A549 (cell line): ENCODE data around the gene TMEM255B. TPM values are rescaled to one million over a fixed set of nuclear protein-coding genes. Genes with fewer than 3 reads are reported as not detected.

ENCODE experiments used
- ATAC-seq, 2 experiments: fragments of 200-7000 bp in 1 of 2; fragments of >200 bp in 1 of 2; cut with Nextera tagmentation in 1 of 2; cut with Tn5 transposase in 1 of 2; 3 replicates each; pipeline versions ENCODE4 v1.8.0 to v1.9.1; 2018 to 2020; ENCODE audit warnings: mild to moderate bottlenecking in 1 of 2, moderate library complexity in 1 of 2
- CTCF ChIA-PET: fragments of 300-600 bp; sonication (Branson Sonifier 250); formaldehyde crosslinking; extraction: SDS; loops from one replicate; lab custom pipeline; 2021; ENCODE audit warnings: antibody characterized with exemption, inconsistent platforms; lab: Yijun Ruan, JAX
- POLR2A ChIA-PET: fragments of 350-600 bp; formaldehyde crosslinking; extraction: SDS; loops from one replicate; lab custom pipeline; 2021; ENCODE audit warnings: antibody characterized with exemption, inconsistent platforms; lab: Yijun Ruan, JAX
- DNase-seq, 2 experiments: peaks; one replicate each; pipeline versions ENCODE4 v3.0.0 to v3.0.0-alpha.2; 2011 to 2016; ENCODE audit warnings: low read depth in 1 of 2, low spot score in 1 of 2
- FAIRE-seq: peaks from 2 replicates; lab custom pipeline; 2011; peaks lifted over from hg19 to GRCh38; lab: Jason Lieb, UNC
- H3K27ac ChIP-seq, 2 experiments: fragments of >200 bp; sonication (Bioruptor Twin); formaldehyde crosslinking; 3 replicates each; pipeline ENCODE4 v1.5.1; 2016 to 2017
- H3K4me1 ChIP-seq: fragments of >200 bp; sonication (Bioruptor Twin); formaldehyde crosslinking; 3 replicates; pipeline ENCODE4 v1.6.1; 2016
- H3K4me2 ChIP-seq: fragments of >200 bp; sonication (Bioruptor Twin); formaldehyde crosslinking; 3 replicates; pipeline ENCODE4 v1.6.1; 2016
- H3K4me3 ChIP-seq: fragments of >200 bp; sonication (Bioruptor Twin); formaldehyde crosslinking; 3 replicates; pipeline ENCODE4 v1.5.1; 2016
- H3K9me3 ChIP-seq: fragments of >200 bp; sonication (Bioruptor Twin); formaldehyde crosslinking; 3 replicates; pipeline ENCODE4 v1.6.1; 2016
- ATOH8 ChIP-seq: fragments of 250-450 bp; sonication (Bioruptor Pico); IDR thresholded peaks from 2 replicates; pipeline ENCODE4 v1.5.0; 2020; ENCODE audit warnings: low read depth, mild to moderate bottlenecking, moderate library complexity
- CBX8 ChIP-seq: fragments of 200-600 bp; sonication (generic); IDR thresholded peaks from 2 replicates; pipeline ENCODE4 v1.6.1; 2016
- CEBPB ChIP-seq, 2 experiments: fragments of >200 bp in 1 of 2; sonication (Bioruptor Twin) in 1 of 2; formaldehyde crosslinking in 1 of 2; IDR thresholded peaks; 2 replicates each; pipeline ENCODE4 v1.6.1; 2012 to 2016
- EP300 ChIP-seq, 2 experiments: fragments of >200 bp; sonication (Bioruptor Twin); formaldehyde crosslinking; IDR thresholded peaks; 2 replicates in 1 of 2; 3 replicates in 1 of 2; pipeline ENCODE4 v1.6.1; 2016 to 2017
- FOSL2 ChIP-seq, 2 experiments: fragments of 450-650 bp in 1 of 2; fragments of >200 bp in 1 of 2; sonication (Bioruptor Twin) in 1 of 2; formaldehyde crosslinking; IDR thresholded peaks; 2 replicates each; pipeline versions ENCODE4 v1.5.0 to v1.6.1; 2016 to 2020; ENCODE audit warnings: mild to moderate bottlenecking in 1 of 2, moderate library complexity in 1 of 2
- FOXS1 ChIP-seq: fragments of 250-450 bp; sonication (Bioruptor Pico); IDR thresholded peaks from 2 replicates; pipeline ENCODE4 v1.5.0; 2020; ENCODE audit warnings: mild to moderate bottlenecking, moderate library complexity
- GATA3 ChIP-seq: IDR thresholded peaks from 2 replicates; pipeline ENCODE4 v1.6.1; 2012; ENCODE audit warnings: borderline replicate concordance
- HOXB5 ChIP-seq: fragments of 250-450 bp; sonication (Bioruptor Pico); IDR thresholded peaks from 2 replicates; pipeline ENCODE4 v1.5.0; 2020; ENCODE audit warnings: mild to moderate bottlenecking, moderate library complexity
- KDM1A ChIP-seq: fragments of 200-600 bp; sonication (generic); IDR thresholded peaks from 2 replicates; pipeline ENCODE4 v1.6.1; 2016; ENCODE audit warnings: low read depth, mild to moderate bottlenecking
- KDM5A ChIP-seq: fragments of 200-600 bp; sonication (generic); IDR thresholded peaks from 2 replicates; pipeline ENCODE4 v1.6.1; 2016; ENCODE audit warnings: antibody characterized with exemption, mild to moderate bottlenecking
- MAX ChIP-seq: IDR thresholded peaks from 2 replicates; pipeline ENCODE4 v1.6.1; 2012
- MYC ChIP-seq: IDR thresholded peaks from 2 replicates; pipeline ENCODE4 v1.6.1; 2012; ENCODE audit warnings: mild to moderate bottlenecking, inconsistent platforms, low read length, improper control_type of control experiment, borderline replicate concordance
- PHF8 ChIP-seq: fragments of 200-600 bp; sonication (generic); IDR thresholded peaks from 2 replicates; pipeline ENCODE4 v1.6.1; 2016; ENCODE audit warnings: low read depth, mild to moderate bottlenecking, antibody characterized with exemption, moderate library complexity, borderline replicate concordance
- RARB ChIP-seq: fragments of 250-450 bp; sonication (Bioruptor Pico); IDR thresholded peaks from 2 replicates; pipeline ENCODE4 v1.8.0; 2021; ENCODE audit warnings: mild to moderate bottlenecking, moderate library complexity
- REST ChIP-seq: fragments of 200-600 bp; sonication (generic); IDR thresholded peaks from 2 replicates; pipeline ENCODE4 v1.6.1; 2016; ENCODE audit warnings: antibody characterized with exemption, mild to moderate bottlenecking, moderate library complexity
- RNF2 ChIP-seq: fragments of 200-600 bp; sonication (generic); IDR thresholded peaks from 2 replicates; pipeline ENCODE4 v1.6.1; 2016; ENCODE audit warnings: low read depth, mild to moderate bottlenecking, antibody characterized with exemption, moderate library complexity, borderline replicate concordance
- SMC3 ChIP-seq: fragments of >200 bp; sonication (Bioruptor Twin); formaldehyde crosslinking; IDR thresholded peaks from 3 replicates; pipeline ENCODE4 v1.6.1; 2018; ENCODE audit warnings: inconsistent platforms
- TFCP2L1 ChIP-seq: fragments of 250-450 bp; sonication (Bioruptor Pico); IDR thresholded peaks from 2 replicates; pipeline ENCODE4 v1.5.0; 2021; ENCODE audit warnings: mild to moderate bottlenecking
- ZC3H11A ChIP-seq: fragments of 450-650 bp; IDR thresholded peaks from 2 replicates; pipeline ENCODE4 v1.6.1; 2014; ENCODE audit warnings: antibody characterized with exemption, mild to moderate bottlenecking
- WGBS: methylation state at CpG from one replicate; pipeline ENCODE4 v1.1.6; 2017; ENCODE audit errors: missing lambda C conversion rate; 5-methylcytosine and 5-hydroxymethylcytosine counted together
- polyA plus RNA-seq, 4 experiments: library from polyadenylated mRNA; depleted of rRNA in 3 of 4; stranded (reverse); fragments of >200 nt; fragmentation: RNase III in 1 of 4; extraction: RNeasy Plus Mini Kit Qiagen cat#74134 plus additional on column Dnase treatment in 1 of 4; gene quantifications; 2 replicates in 3 of 4; 3 replicates in 1 of 4; pipeline ENCODE4 v1.2.3, GENCODE V29; 2011 to 2017
- TF ChIP-seq, protein P1 (sequence below): fragments of >200 bp; sonication (Bioruptor Twin); formaldehyde crosslinking; IDR thresholded peaks from 3 replicates; pipeline ENCODE4 v1.6.1; 2016
- TF ChIP-seq, protein P2 (sequence below): fragments of >200 bp; sonication (Bioruptor Twin); formaldehyde crosslinking; IDR thresholded peaks from 3 replicates; pipeline ENCODE4 v1.5.1; 2016
- TF ChIP-seq, protein P3 (sequence below): fragments of >200 bp; sonication (Bioruptor Twin); formaldehyde crosslinking; IDR thresholded peaks from 2 replicates; pipeline ENCODE4 v1.6.1; 2016

TMEM255B gene
- polyA plus RNA-seq, 2 of the 4 experiments (the other 2 are of a cell fraction) = 0.54 to 1.1 TPM

DNA sequence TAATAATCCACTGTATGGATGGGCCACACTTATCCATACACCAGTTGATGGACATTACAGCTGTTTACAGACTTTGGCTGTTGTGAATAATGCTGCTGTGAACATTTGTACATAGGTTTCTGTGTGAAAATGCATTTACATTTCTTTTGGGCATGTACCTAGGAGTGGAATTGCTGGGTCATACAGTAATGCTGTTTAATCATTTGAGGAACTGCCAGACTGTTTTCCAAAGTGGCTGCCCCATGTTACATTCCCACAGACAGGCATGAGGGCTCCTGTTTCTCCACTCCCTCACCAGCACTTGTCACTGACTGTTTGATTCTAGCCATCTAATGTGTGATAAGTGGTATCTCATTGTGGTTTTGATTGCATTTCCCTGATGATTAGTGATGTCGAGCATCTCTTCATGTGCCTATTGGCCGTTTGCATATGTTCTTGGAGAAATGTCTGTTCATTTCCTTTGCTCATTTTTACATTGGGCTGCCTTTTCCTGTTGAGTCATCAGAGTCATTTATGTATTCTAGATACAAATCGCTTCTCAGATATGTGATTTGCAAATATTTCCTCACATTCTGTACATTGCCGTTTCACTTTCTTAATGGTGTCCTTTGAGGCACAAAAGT, 12.8 kb downstream of the TMEM255B start:
- ChIA-PET POLR2A (no interaction called here), CTCF (no interaction called here)
- Histone ChIP-seq H3K4me2 (no peak overlapping the region), H3K4me3 (no peak overlapping the region), H3K9me3 (no peaks in the 10 kb centered on the region; the same call in 2 of the 3 replicates), H3K4me1 (peaks cover 10% of the 10 kb centered on the region; the same call in 2 of the 3 replicates), H3K27ac (no peak overlapping the region)
- DNase-seq (no peak), ATAC-seq (no peak), FAIRE-seq (no peak)
- TF ChIP-seq RARB (CRISPR knock-in tag) = no peak
- TF ChIP-seq CBX8 = no peak
- TF ChIP-seq KDM5A = no peak
- no peak for TF ChIP-seq MAX
- no peak for TF ChIP-seq RNF2
- TF ChIP-seq KDM1A = no peak
- 14% methylated on average over 4 of the region's 4 CpGs for WGBS

DNA sequence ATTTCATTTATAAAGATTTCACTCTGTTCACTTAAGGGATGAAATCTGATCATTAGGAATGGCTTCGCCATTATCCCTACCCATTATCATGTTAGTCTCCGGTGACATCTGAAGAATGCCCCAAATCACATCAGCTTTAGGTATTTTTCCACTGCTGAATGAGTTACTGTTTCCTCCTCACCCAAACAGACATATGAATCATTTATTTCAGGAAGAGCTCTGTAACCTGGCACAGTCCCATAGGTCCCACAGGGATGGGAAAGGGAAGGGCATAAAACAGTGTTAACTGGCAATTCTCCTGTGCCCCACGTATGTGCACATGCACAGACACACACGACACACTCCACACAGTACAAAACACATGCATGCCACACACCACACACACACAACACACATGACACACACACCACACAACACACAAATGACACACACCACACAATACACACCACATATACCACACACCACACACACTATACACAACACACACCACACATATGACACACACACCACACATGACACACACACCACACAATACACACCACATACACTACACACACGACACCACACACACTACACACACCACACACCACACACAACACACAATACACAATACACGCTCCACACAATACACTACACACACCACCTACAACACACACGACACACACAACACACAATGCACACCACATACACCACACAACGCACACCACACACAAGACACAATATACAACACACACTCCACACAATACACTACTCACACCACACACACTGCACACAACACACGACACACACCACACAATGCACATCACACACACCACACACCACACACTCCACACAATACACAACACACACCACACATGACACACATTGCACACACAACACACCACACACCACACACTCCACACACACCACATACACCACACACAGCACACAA, 15.4 kb downstream of the TMEM255B start:
- H3K9me3 ChIP-seq = no peaks in the 10 kb centered on the region; the same call in 2 of the 3 replicates
- FAIRE-seq (no peak), ATAC-seq (peak in 1 of 2 experiments; percentile 46; a peak in 1 of 6 replicates), DNase-seq (peak in 1 of 2 experiments; percentile 19)
- WGBS = 28% methylated on average over 9 of the region's 9 CpGs
- TF ChIP-seq MYC (no peak), PHF8 (no peak), REST (no peak), ATOH8 (no peak), KDM1A (no peak), EP300 (IDR thresholded peaks at IDR 0.05) (no peak), ZC3H11A (no peak), CEBPB (IDR thresholded peaks at IDR 0.05) (no peak), SMC3 (no peak), GATA3 (no peak), FOXS1 (no peak), CBX8 (no peak), RARB (CRISPR knock-in tag) (no peak), TFCP2L1 (CRISPR knock-in tag) (no peak), HOXB5 (CRISPR knock-in tag) (no peak), FOSL2 (IDR thresholded peaks at IDR 0.05) (no peak), FOSL2 (CRISPR knock-in tag; IDR thresholded peaks at IDR 0.05) (no peak)
- TF ChIP-seq, protein P1, sequence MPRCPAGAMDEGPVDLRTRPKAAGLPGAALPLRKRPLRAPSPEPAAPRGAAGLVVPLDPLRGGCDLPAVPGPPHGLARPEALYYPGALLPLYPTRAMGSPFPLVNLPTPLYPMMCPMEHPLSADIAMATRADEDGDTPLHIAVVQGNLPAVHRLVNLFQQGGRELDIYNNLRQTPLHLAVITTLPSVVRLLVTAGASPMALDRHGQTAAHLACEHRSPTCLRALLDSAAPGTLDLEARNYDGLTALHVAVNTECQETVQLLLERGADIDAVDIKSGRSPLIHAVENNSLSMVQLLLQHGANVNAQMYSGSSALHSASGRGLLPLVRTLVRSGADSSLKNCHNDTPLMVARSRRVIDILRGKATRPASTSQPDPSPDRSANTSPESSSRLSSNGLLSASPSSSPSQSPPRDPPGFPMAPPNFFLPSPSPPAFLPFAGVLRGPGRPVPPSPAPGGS = no peak
- TF ChIP-seq, protein P2, sequence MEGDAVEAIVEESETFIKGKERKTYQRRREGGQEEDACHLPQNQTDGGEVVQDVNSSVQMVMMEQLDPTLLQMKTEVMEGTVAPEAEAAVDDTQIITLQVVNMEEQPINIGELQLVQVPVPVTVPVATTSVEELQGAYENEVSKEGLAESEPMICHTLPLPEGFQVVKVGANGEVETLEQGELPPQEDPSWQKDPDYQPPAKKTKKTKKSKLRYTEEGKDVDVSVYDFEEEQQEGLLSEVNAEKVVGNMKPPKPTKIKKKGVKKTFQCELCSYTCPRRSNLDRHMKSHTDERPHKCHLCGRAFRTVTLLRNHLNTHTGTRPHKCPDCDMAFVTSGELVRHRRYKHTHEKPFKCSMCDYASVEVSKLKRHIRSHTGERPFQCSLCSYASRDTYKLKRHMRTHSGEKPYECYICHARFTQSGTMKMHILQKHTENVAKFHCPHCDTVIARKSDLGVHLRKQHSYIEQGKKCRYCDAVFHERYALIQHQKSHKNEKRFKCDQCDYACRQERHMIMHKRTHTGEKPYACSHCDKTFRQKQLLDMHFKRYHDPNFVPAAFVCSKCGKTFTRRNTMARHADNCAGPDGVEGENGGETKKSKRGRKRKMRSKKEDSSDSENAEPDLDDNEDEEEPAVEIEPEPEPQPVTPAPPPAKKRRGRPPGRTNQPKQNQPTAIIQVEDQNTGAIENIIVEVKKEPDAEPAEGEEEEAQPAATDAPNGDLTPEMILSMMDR = no peak
- TF ChIP-seq, protein P3, sequence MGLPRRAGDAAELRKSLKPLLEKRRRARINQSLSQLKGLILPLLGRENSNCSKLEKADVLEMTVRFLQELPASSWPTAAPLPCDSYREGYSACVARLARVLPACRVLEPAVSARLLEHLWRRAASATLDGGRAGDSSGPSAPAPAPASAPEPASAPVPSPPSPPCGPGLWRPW = no peak
- H3K4me1 ChIP-seq = peaks cover 10% of the 10 kb centered on the region; the same call in 2 of the 3 replicates
- H3K4me3 ChIP-seq = no peak overlapping the region
- ChIA-PET POLR2A (interaction anchor here (0.6 kb wide), 1 partner anchor 277 kb away, joined by 3 read pairs; no protein-coding TSS in a partner anchor), CTCF (no interaction called here)
- H3K4me2 ChIP-seq = 0 out of 3 replicates have a peak overlapping the region, but pooled peaks have one; percentile 18
- no peak overlapping the region for H3K27ac ChIP-seq
